Natural killer cell (primary cell): ENCODE data around the gene ZEB2. TPM values are rescaled to one million over a fixed set of nuclear protein-coding genes. Genes with fewer than 3 reads are reported as not detected.

ENCODE experiments used
- ATAC-seq, 3 donors: fragments of 150-1000 bp in 2 of 3; fragments of 200-7000 bp in 1 of 3; cut with Tn5 transposase; 1 replicate in 1 of 3; 2 replicates in 2 of 3; pipeline ENCODE4 v1.10.0; 2021; ENCODE audit warnings: mild to moderate bottlenecking in 2 of 3, moderate library complexity in 2 of 3
- DNase-seq, 2 donors: peaks; one replicate each; pipeline versions ENCODE4 v3.0.0 to v3.0.0-alpha.2; 2013 to 2021; ENCODE audit warnings: mixed read lengths in 1 of 2
- H3K27ac ChIP-seq: one replicate; pipeline ENCODE4 v1.5.1; 2013; ENCODE audit warnings: mild to moderate bottlenecking, low read length
- H3K27me3 ChIP-seq: one replicate; pipeline ENCODE4 v1.6.1; 2013; ENCODE audit warnings: low read length; ENCODE audit not compliant: control insufficient read depth, insufficient read depth
- H3K36me3 ChIP-seq: one replicate; pipeline ENCODE4 v1.6.1; 2013; ENCODE audit warnings: low read length; ENCODE audit not compliant: control insufficient read depth, insufficient read depth
- H3K4me1 ChIP-seq: one replicate; pipeline ENCODE4 v1.6.1; 2013; ENCODE audit warnings: low read length; ENCODE audit not compliant: control insufficient read depth, insufficient read depth
- H3K4me3 ChIP-seq: one replicate; pipeline ENCODE4 v1.5.1; 2013; ENCODE audit warnings: low read length
- H3K9me3 ChIP-seq: one replicate; pipeline ENCODE4 v1.6.1; 2013; ENCODE audit warnings: low read length; ENCODE audit not compliant: control insufficient read depth, insufficient read depth
- H3K27ac Mint-ChIP-seq, 2 donors: one replicate each; pipeline ENCODE4 v1.8.0; 2022; ENCODE audit warnings: mild to moderate bottlenecking in 2 of 2, mixed read lengths in 2 of 2, moderate library complexity in 1 of 2
- H3K27me3 Mint-ChIP-seq, 2 donors: one replicate each; pipeline ENCODE4 v1.8.0; 2022; ENCODE audit warnings: low read depth in 2 of 2, mixed read lengths in 2 of 2
- H3K36me3 Mint-ChIP-seq: one replicate; pipeline ENCODE4 v1.8.0; 2022; ENCODE audit warnings: mixed read lengths
- H3K4me1 Mint-ChIP-seq, 2 donors: one replicate each; pipeline ENCODE4 v1.8.0; 2022; ENCODE audit warnings: mixed read lengths in 2 of 2
- H3K4me3 Mint-ChIP-seq: one replicate; pipeline ENCODE4 v1.8.0; 2022; ENCODE audit warnings: mild to moderate bottlenecking, moderate library complexity, mixed read lengths
- H3K9me3 Mint-ChIP-seq, 2 donors: one replicate each; pipeline ENCODE4 v1.8.0; 2022; ENCODE audit warnings: mixed read lengths in 2 of 2
- WGBS: methylation state at CpG from one replicate; pipeline ENCODE4 v1.1.7; 2013; ENCODE audit warnings: missing lambda C conversion rate; ENCODE audit not compliant: insufficient coverage; 5-methylcytosine and 5-hydroxymethylcytosine counted together
- intact Hi-C: fragments of 100-400 bp; cut with micrococcal nuclease; formaldehyde crosslinking; loops from one replicate; pipeline ENCODE4 v1.14.2; 2022
- total RNA-seq, 4 donors: library from RNA; stranded (reverse); fragments of 120-200 nt in 1 of 4; gene quantifications; one replicate each; pipeline versions ENCODE4 v1.2.3 to v1.2.4, GENCODE V29; 2013 to 2022
- TF ChIP-seq, protein P1 (sequence below): fragments of 200-600 bp; IDR thresholded peaks from one replicate; pipeline ENCODE4 v1.8.0; 2022; ENCODE audit warnings: antibody characterized with exemption

Gene ZEB2
- total RNA-seq, 3 donors from 2014 or later (not counting 1 experiment from before 2014, with no cell fraction given) = 718 to 1,143 (median 944) TPM

DNA sequence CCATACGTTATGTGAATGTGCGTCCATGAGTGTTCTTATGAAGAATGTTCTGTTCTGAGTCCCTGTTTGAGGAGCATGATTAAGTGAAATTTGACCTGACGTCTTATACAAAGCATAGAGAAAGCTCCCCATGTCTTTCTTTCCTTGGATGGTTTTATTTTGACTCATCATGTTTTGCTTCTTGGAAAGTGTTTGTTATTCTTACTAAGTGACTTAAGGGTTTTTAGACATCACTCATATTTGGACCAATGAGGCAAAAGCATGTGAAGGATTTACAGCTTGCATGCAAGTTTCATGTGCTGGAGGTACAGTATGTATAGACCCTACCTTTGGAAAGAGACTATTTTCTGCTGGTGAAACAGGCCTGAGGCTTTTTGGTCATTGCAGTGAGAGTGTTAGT lies 33.5 kb upstream of the ZEB2 start:
- Histone ChIP-seq H3K27ac (no peak overlapping the region), H3K9me3 (no peaks in the 10 kb centered on the region), H3K36me3 (no peaks in the 10 kb centered on the region), H3K4me1 (peaks cover 3% of the 10 kb centered on the region), H3K4me3 (no peak overlapping the region), H3K27me3 (no peaks in the 10 kb centered on the region)
- no peak overlapping the region for H3K4me3 Mint-ChIP-seq
- H3K27ac Mint-ChIP-seq = no peak overlapping the region
- WGBS = 95% methylated on average over 3 of the region's 3 CpGs
- DNase-seq = no peak
- H3K9me3 Mint-ChIP-seq = no peaks in the 10 kb centered on the region
- TF ChIP-seq, protein P1, sequence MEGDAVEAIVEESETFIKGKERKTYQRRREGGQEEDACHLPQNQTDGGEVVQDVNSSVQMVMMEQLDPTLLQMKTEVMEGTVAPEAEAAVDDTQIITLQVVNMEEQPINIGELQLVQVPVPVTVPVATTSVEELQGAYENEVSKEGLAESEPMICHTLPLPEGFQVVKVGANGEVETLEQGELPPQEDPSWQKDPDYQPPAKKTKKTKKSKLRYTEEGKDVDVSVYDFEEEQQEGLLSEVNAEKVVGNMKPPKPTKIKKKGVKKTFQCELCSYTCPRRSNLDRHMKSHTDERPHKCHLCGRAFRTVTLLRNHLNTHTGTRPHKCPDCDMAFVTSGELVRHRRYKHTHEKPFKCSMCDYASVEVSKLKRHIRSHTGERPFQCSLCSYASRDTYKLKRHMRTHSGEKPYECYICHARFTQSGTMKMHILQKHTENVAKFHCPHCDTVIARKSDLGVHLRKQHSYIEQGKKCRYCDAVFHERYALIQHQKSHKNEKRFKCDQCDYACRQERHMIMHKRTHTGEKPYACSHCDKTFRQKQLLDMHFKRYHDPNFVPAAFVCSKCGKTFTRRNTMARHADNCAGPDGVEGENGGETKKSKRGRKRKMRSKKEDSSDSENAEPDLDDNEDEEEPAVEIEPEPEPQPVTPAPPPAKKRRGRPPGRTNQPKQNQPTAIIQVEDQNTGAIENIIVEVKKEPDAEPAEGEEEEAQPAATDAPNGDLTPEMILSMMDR = no peak
- H3K36me3 Mint-ChIP-seq = no peaks in the 10 kb centered on the region
- peaks cover 0 to 6% of the 10 kb centered on the region in 2 donors for H3K4me1 Mint-ChIP-seq
- intact Hi-C loops = no loop called here
- ATAC-seq = no peak
- H3K27me3 Mint-ChIP-seq = no peaks in the 10 kb centered on the region

- Histone ChIP-seq H3K4me1 (peaks cover 4% of the 10 kb centered on the region), H3K4me3 (no peak overlapping the region), H3K36me3 (no peaks in the 10 kb centered on the region), H3K27ac (no peak overlapping the region), H3K9me3 (no peaks in the 10 kb centered on the region), H3K27me3 (no peaks in the 10 kb centered on the region)
- H3K27ac Mint-ChIP-seq = no peak overlapping the region
- no peaks in the 10 kb centered on the region for H3K36me3 Mint-ChIP-seq
- no peaks in the 10 kb centered on the region for H3K9me3 Mint-ChIP-seq
- DNase-seq (no peak), ATAC-seq (no peak)
- TF ChIP-seq, protein P1 = no peak
- H3K4me3 Mint-ChIP-seq = no peak overlapping the region
- H3K4me1 Mint-ChIP-seq = peaks cover 5 to 11% of the 10 kb centered on the region in 2 donors
- intact Hi-C loops = no loop called here
- H3K27me3 Mint-ChIP-seq = no peaks in the 10 kb centered on the region
These were observed 32.9 kb upstream of the ZEB2 start for GRCh38 chr2:144552821-144553220.

DNA sequence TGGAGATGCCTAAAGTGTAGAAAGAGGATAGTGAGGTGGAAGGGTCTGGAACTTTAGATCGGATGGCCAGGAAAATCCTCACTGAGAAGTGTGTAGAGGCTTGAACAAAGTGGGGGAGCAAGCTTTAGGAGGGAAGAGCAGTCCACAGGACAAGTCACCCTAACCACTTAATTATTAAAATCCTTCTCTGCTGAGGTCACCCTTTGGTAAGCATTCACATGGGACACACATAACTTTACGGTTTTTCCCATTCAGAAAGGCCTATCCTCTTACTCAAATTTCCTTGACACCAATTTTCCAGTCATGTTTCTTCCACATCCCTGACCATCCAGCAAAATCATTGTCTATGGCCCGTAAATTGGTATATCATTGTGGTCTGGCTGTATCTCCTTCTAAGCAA lies 31.0 kb upstream of the ZEB2 start:
- H3K4me1 Mint-ChIP-seq = peaks cover 5 to 12% of the 10 kb centered on the region in 2 donors
- no peak overlapping the region for H3K27ac Mint-ChIP-seq
- H3K4me3 Mint-ChIP-seq = no peak overlapping the region
- DNase-seq (no peak), ATAC-seq (no peak)
- intact Hi-C loops = no loop called here
- no peak overlapping the region for H3K27ac ChIP-seq
- no peaks in the 10 kb centered on the region for H3K27me3 ChIP-seq
- 95% methylated on average over 2 of the region's 3 CpGs for WGBS
- H3K9me3 ChIP-seq = no peaks in the 10 kb centered on the region
- H3K9me3 Mint-ChIP-seq = no peaks in the 10 kb centered on the region
- no peak overlapping the region for H3K4me3 ChIP-seq
- H3K27me3 Mint-ChIP-seq = no peaks in the 10 kb centered on the region
- H3K36me3 ChIP-seq = no peaks in the 10 kb centered on the region
- H3K36me3 Mint-ChIP-seq = no peaks in the 10 kb centered on the region
- peaks cover 4% of the 10 kb centered on the region for H3K4me1 ChIP-seq
- TF ChIP-seq, protein P1 = no peak

DNA sequence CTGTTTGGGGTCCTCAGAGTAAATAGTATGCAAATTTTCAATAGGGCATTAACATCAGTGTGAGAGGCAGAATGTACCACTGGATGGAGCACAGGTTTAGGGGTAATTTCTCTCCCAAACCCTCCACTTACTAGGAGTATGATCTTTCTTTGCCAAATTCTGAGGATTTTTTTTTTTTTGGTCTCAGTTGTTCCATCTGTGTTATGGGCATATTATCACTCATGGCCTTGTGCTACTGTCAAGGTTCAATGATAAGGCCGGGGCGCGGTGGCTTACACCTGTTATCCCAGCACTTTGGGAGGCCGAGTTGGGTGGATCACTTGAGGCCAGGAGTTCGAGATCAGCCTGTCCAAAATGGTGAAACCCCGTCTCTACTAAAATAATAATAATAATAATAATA lies 30.2 kb upstream of the ZEB2 start:
- 96% methylated on average over 4 of the region's 6 CpGs for WGBS
- H3K9me3 ChIP-seq = no peaks in the 10 kb centered on the region
- intact Hi-C loops = no loop called here
- Mint-ChIP-seq H3K27me3 (no peaks in the 10 kb centered on the region), H3K9me3 (no peaks in the 10 kb centered on the region), H3K4me1 (peaks cover 5 to 12% of the 10 kb centered on the region in 2 donors), H3K4me3 (no peak overlapping the region), H3K27ac (no peak overlapping the region), H3K36me3 (no peaks in the 10 kb centered on the region)
- H3K4me3 ChIP-seq = no peak overlapping the region
- H3K4me1 ChIP-seq = peaks cover 4% of the 10 kb centered on the region
- no peak overlapping the region for H3K27ac ChIP-seq
- H3K27me3 ChIP-seq = no peaks in the 10 kb centered on the region
- no peak for DNase-seq
- H3K36me3 ChIP-seq = no peaks in the 10 kb centered on the region
- ATAC-seq = no peak
- TF ChIP-seq, protein P1 = no peak
